ENCODE results near the gene ZNF714.

ZNF714 gene

DNA sequence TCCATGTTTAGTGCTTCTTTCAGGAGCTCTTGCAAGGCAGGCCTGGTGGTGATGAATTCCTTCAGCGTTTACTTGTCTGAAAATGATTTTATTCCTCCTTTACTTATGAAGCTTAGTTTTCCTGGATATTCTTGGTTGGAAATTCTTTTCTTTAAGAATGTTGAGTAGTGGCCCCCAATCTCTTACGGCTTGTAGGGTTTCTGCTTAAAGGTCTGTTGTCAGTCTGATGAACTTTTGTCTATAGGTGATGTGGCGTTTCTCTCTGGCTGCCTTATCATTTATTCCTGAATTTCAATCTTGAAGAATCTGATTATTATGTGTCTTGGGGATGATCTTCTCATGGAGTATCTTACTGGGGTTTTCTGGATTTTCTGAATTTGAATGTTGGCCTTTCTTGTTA lies 35.5 kb upstream of the ZNF714 start:
- ATAC-seq = no peak
- TF ChIP-seq OSR1 (CRISPR knock-in tag; IDR thresholded peaks at IDR 0.05) (no peak), ZNF8 (CRISPR knock-in tag; IDR thresholded peaks at IDR 0.05) (no peak), ZNF565 (CRISPR knock-in tag; conservative IDR thresholded peaks at IDR 0.05; ENCODE audit: low read depth) (no peak), ZFP30 (CRISPR knock-in tag; IDR thresholded peaks at IDR 0.05) (no peak)

GRCh38 chr19:21047716-21048115 lies 34.3 kb upstream of the ZNF714 start:
- no peak for TF ChIP-seq CREB5 (CRISPR knock-in tag; IDR thresholded peaks at IDR 0.05; ENCODE audit: low read depth)
- TF ChIP-seq GLIS3 (CRISPR knock-in tag; IDR thresholded peaks at IDR 0.05) = no peak
- TF ChIP-seq SNAI2 (CRISPR knock-in tag; IDR thresholded peaks at IDR 0.05) = no peak
- ATAC-seq = no peak

DNA sequence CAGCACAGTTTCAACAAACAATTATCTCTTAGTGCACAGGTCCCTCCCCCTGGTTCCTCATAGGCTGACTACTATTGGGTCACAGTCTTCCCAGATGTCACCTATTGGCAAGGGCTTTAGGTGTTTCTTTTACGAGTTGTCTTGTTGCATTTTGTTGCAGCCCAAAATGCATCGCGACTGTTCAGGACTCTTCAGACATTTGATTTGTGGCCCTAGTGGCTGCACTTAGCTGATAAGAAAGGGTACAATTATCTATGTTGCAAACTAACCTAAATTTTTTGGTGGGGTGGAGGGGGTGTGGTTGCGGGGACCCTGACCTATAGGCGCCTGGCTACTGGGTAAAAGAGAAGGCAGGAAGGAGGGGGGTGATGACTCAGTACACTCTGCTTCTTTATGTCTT lies 29.1 kb upstream of the ZNF714 start:
- TF ChIP-seq, protein P1, sequence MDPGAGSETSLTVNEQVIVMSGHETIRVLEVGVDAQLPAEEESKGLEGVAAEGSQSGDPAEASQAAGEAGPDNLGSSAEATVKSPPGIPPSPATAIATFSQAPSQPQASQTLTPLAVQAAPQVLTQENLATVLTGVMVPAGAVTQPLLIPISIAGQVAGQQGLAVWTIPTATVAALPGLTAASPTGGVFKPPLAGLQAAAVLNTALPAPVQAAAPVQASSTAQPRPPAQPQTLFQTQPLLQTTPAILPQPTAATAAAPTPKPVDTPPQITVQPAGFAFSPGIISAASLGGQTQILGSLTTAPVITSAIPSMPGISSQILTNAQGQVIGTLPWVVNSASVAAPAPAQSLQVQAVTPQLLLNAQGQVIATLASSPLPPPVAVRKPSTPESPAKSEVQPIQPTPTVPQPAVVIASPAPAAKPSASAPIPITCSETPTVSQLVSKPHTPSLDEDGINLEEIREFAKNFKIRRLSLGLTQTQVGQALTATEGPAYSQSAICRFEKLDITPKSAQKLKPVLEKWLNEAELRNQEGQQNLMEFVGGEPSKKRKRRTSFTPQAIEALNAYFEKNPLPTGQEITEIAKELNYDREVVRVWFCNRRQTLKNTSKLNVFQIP (CRISPR knock-in tag; IDR thresholded peaks at IDR 0.05; ENCODE audit: borderline replicate concordance, low read depth) = no peak
- TF ChIP-seq, protein P2, sequence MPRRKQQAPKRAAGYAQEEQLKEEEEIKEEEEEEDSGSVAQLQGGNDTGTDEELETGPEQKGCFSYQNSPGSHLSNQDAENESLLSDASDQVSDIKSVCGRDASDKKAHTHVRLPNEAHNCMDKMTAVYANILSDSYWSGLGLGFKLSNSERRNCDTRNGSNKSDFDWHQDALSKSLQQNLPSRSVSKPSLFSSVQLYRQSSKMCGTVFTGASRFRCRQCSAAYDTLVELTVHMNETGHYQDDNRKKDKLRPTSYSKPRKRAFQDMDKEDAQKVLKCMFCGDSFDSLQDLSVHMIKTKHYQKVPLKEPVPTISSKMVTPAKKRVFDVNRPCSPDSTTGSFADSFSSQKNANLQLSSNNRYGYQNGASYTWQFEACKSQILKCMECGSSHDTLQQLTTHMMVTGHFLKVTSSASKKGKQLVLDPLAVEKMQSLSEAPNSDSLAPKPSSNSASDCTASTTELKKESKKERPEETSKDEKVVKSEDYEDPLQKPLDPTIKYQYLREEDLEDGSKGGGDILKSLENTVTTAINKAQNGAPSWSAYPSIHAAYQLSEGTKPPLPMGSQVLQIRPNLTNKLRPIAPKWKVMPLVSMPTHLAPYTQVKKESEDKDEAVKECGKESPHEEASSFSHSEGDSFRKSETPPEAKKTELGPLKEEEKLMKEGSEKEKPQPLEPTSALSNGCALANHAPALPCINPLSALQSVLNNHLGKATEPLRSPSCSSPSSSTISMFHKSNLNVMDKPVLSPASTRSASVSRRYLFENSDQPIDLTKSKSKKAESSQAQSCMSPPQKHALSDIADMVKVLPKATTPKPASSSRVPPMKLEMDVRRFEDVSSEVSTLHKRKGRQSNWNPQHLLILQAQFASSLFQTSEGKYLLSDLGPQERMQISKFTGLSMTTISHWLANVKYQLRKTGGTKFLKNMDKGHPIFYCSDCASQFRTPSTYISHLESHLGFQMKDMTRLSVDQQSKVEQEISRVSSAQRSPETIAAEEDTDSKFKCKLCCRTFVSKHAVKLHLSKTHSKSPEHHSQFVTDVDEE (CRISPR knock-in tag; IDR thresholded peaks at IDR 0.05) = no peak
- no peak for TF ChIP-seq GLIS3 (CRISPR knock-in tag; IDR thresholded peaks at IDR 0.05)
- TF ChIP-seq TOX (CRISPR knock-in tag; IDR thresholded peaks at IDR 0.05; ENCODE audit: borderline replicate concordance) = no peak
- no peak for TF ChIP-seq ZNF565 (CRISPR knock-in tag; conservative IDR thresholded peaks at IDR 0.05; ENCODE audit: low read depth)
- TF ChIP-seq PATZ1 (CRISPR knock-in tag; IDR thresholded peaks at IDR 0.05; ENCODE audit: borderline replicate concordance) = no peak
- no peak for TF ChIP-seq ISL1 (CRISPR knock-in tag; IDR thresholded peaks at IDR 0.05)
- TF ChIP-seq RARB (CRISPR knock-in tag; IDR thresholded peaks at IDR 0.05) = no peak
- TF ChIP-seq ZC3H10 (CRISPR knock-in tag; IDR thresholded peaks at IDR 0.05) = no peak
- no peak for ATAC-seq

- ATAC-seq = no peak
- TF ChIP-seq ZNF70 (CRISPR knock-in tag; IDR thresholded peaks at IDR 0.05) (no peak), BACH2 (CRISPR knock-in tag; IDR thresholded peaks at IDR 0.05; ENCODE audit: borderline replicate concordance) (no peak), ESRRG (CRISPR knock-in tag; IDR thresholded peaks at IDR 0.05) (no peak), SNAI2 (CRISPR knock-in tag; IDR thresholded peaks at IDR 0.05) (no peak), OSR1 (CRISPR knock-in tag; IDR thresholded peaks at IDR 0.05) (no peak), ISL1 (CRISPR knock-in tag; IDR thresholded peaks at IDR 0.05) (no peak), CREB5 (CRISPR knock-in tag; IDR thresholded peaks at IDR 0.05; ENCODE audit: low read depth) (no peak), ARNTL (CRISPR knock-in tag; IDR thresholded peaks at IDR 0.05; ENCODE audit: borderline replicate concordance, low read depth) (no peak), TOX (CRISPR knock-in tag; IDR thresholded peaks at IDR 0.05; ENCODE audit: borderline replicate concordance) (no peak), ZFP3 (CRISPR knock-in tag; IDR thresholded peaks at IDR 0.05) (no peak), ZFP30 (CRISPR knock-in tag; IDR thresholded peaks at IDR 0.05) (no peak), GLIS3 (CRISPR knock-in tag; IDR thresholded peaks at IDR 0.05) (no peak), CSDC2 (CRISPR knock-in tag; IDR thresholded peaks at IDR 0.05) (no peak)
Observed at GRCh38 chr19:21065336-21065735, 16.7 kb upstream of the ZNF714 start.
